DOHH2 (cell line): ENCODE results near the gene DEUP1.

ENCODE experiments used
- EZH2phosphoT487 ChIP-seq: fragments of 200-600 bp; sonication (generic); IDR thresholded peaks from 2 replicates; pipeline ENCODE4 v1.6.1; 2017; ENCODE audit warnings: borderline replicate concordance, mild to moderate bottlenecking, antibody characterized with exemption, low read length, moderate library complexity, mixed read lengths
- TF ChIP-seq, protein P1 (sequence below): fragments of 200-600 bp; sonication (generic); IDR thresholded peaks from one replicate; pipeline ENCODE4 v1.5.1; 2014; ENCODE audit warnings: antibody characterized with exemption, mild to moderate bottlenecking, low read depth, low read length; ENCODE audit not compliant: poor library complexity, severe bottlenecking

GRCh38 chr11:93396316-93396715, 65.8 kb downstream of the DEUP1 start:
- TF ChIP-seq, protein P1, sequence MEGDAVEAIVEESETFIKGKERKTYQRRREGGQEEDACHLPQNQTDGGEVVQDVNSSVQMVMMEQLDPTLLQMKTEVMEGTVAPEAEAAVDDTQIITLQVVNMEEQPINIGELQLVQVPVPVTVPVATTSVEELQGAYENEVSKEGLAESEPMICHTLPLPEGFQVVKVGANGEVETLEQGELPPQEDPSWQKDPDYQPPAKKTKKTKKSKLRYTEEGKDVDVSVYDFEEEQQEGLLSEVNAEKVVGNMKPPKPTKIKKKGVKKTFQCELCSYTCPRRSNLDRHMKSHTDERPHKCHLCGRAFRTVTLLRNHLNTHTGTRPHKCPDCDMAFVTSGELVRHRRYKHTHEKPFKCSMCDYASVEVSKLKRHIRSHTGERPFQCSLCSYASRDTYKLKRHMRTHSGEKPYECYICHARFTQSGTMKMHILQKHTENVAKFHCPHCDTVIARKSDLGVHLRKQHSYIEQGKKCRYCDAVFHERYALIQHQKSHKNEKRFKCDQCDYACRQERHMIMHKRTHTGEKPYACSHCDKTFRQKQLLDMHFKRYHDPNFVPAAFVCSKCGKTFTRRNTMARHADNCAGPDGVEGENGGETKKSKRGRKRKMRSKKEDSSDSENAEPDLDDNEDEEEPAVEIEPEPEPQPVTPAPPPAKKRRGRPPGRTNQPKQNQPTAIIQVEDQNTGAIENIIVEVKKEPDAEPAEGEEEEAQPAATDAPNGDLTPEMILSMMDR = no peak
- no peak for TF ChIP-seq EZH2phosphoT487
